AG09309 (cell line): ENCODE results near the gene HES1.

ENCODE experiments used
- DNase-seq: peaks from one replicate; pipeline ENCODE4 v3.0.0-alpha.2; 2010; ENCODE audit warnings: low read depth
- H3K4me3 ChIP-seq: 2 replicates; pipeline ENCODE4 v1.5.1; 2011; ENCODE audit warnings: mild to moderate bottlenecking, low read depth, low read length, moderate library complexity; ENCODE audit not compliant: control insufficient read depth
- TF ChIP-seq, protein P1 (sequence below): IDR thresholded peaks from 2 replicates; pipeline ENCODE4 v1.5.1; 2011; ENCODE audit warnings: mild to moderate bottlenecking, low read depth, low read length, inconsistent platforms; ENCODE audit not compliant: insufficient read depth, control insufficient read depth; ENCODE audit errors: missing control alignments

HES1 gene

DNA sequence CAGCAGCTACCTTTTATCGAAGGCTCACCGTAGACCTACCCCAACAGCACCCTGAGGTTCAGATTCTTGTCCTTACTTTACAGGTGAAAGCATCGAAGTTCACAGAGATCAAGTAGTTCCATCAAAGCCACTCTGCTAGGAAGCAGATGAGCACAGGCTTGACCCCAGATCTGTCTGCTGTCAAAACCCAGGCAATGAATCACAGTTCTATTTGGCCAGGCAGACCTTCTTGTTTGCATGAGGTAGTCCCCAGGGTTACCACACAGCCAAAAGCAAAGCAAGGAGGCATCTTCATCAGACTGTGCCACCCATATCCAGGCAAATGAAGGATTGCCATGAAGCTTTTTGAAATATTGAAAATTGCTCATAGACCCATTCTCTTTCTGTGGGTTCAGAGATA, 33.0 kb downstream of the HES1 start:
- TF ChIP-seq, protein P1, sequence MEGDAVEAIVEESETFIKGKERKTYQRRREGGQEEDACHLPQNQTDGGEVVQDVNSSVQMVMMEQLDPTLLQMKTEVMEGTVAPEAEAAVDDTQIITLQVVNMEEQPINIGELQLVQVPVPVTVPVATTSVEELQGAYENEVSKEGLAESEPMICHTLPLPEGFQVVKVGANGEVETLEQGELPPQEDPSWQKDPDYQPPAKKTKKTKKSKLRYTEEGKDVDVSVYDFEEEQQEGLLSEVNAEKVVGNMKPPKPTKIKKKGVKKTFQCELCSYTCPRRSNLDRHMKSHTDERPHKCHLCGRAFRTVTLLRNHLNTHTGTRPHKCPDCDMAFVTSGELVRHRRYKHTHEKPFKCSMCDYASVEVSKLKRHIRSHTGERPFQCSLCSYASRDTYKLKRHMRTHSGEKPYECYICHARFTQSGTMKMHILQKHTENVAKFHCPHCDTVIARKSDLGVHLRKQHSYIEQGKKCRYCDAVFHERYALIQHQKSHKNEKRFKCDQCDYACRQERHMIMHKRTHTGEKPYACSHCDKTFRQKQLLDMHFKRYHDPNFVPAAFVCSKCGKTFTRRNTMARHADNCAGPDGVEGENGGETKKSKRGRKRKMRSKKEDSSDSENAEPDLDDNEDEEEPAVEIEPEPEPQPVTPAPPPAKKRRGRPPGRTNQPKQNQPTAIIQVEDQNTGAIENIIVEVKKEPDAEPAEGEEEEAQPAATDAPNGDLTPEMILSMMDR, result no peak
- no peak for DNase-seq
- H3K4me3 ChIP-seq, result no peak overlapping the region

GRCh38 chr3:194169595-194169994, 33.6 kb downstream of the HES1 start:
- DNase-seq, result no peak
- TF ChIP-seq, protein P1, result no peak
- H3K4me3 ChIP-seq, result no peak overlapping the region

DNA sequence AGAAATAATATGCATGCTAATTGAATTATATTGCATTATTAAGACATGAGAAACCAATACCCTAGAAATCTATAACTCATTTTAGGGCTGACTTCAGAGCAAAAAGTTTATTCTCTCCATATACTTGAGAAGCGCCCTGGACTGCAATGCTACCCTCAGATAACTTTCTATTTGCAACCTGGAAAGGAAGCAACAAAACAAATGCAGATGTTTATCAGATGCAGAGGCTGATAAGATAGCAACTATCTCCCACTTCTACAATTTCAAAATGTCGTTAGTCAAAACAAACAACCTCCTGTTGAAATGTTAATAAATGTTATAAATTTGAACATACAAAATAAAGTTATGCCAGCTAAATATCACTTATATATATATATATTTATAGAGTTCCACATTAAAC, 34.8 kb downstream of the HES1 start:
- TF ChIP-seq, protein P1, result no peak
- no peak overlapping the region for H3K4me3 ChIP-seq
- DNase-seq, result no peak

GRCh38 chr3:194174406-194174805, 38.5 kb downstream of the HES1 start:
- DNase-seq, result no peak
- TF ChIP-seq, protein P1, result no peak
- H3K4me3 ChIP-seq, result no peak overlapping the region

DNA sequence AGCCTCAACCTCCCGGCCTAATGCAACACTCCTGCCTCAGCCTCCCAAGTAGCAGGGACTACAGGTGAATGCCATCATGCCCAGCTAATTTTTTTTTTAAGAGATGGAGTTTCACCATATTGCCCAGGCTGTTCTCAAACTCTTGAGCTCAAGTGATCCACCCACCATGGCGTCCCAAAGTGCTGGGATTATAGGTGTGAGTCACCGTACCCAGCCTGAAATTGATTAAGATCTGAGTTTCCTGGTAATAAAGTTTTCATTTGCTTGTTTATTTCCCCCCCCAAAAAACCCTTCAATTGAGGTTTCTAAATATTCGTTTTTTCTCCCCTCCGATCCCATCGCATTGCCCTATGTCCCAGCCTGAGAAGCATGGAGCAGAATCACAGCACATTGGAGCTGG, 39.0 kb downstream of the HES1 start:
- TF ChIP-seq, protein P1, result no peak
- no peak for DNase-seq
- no peak overlapping the region for H3K4me3 ChIP-seq

DNA sequence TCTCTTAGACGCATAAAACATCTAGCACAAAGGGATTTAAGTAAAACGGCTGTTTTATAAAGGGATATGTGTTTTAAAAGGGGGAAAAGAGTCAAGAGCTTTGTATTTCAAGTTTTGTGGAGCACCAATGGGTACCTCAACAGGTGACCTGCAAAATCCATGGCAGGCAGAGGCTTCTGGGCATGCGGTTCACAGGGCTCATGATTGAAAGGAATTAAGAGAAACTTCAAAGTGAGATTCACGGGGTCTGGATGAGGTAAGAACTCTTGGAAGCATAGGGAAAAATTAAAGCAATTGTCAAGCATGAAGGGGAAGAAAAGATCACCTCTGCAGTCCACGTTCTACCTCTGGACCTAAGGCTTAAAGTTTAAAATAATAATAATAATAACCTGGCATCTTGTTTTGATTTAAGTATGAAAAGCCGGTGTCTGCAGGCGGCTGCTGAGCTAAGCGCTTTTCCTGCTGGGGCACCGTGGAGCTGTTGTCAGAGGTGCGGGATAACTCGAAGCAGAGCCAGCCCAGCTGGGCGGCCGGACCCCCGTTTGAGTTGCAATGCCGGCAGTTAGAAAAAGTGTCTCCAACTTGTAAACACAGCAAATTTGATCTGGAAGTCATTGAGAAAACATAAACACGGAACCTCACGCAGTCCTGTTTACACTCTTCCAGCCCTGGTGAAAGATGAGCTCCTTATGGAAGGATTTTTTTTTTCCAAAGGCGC, 40.5 kb downstream of the HES1 start:
- TF ChIP-seq, protein P1, result no peak
- DNase-seq, result no peak
- no peak overlapping the region for H3K4me3 ChIP-seq
